Middle frontal gyrus (tissue), 1 donor: Measurements from ENCODE around the gene ZNF287.

Experiments
- DNase-seq: peaks from one replicate; pipeline ENCODE4 v3.0.0-alpha.2; 2015; ENCODE audit warnings: low spot score; ENCODE audit errors: extremely low spot score

Gene ZNF287

DNA sequence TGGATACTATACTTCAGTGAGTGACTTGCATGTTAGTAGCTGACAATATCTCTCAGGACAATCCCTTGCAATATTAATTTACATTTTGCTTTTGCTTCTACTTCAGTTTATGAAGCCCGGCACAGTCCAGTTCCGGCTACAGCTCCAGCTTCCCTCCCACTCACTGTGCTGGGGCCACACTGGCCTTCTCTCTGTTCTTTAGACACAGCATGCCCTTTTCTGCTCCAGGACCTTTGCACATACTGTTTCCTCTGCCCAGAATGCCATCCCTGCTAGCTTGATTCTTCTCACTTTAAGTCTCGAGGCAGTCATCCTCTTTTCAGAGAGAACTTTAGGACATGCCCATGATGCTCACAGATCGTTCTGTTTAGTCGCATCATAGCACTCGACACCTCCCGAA lies 51.5 kb downstream of the ZNF287 start:
- no peak for DNase-seq

GRCh38 chr17:16516594-16517051 lies 52.4 kb downstream of the ZNF287 start:
- DNase-seq = peak; percentile 63

DNA sequence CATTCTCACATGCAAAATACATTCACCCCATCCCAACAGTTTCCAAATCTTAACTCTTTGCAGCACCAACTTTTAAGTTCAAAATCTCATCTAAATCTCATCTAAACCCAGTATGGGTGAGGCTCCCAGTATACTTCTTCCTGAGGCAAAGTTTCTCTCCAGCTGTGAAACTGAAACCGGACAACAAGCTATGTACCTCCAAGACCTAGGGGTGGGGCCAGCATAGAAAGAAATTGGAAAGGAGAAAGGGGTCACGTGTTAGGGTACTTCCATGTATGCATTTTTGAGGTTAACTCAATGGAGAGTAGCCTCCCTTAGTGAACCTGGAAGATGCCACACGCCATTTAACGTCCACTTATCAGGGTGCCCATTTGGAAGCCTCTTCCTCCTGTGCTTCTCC lies 53.1 kb downstream of the ZNF287 start:
- DNase-seq = no peak

GRCh38 chr17:16513873-16514272 lies 55.1 kb downstream of the ZNF287 start:
- DNase-seq = no peak

- no peak for DNase-seq
Measured at GRCh38 chr17:16512011-16512410, 57.0 kb downstream of the ZNF287 start.

GRCh38 chr17:16511593-16511992 lies 57.4 kb downstream of the ZNF287 start:
- DNase-seq = no peak

DNA sequence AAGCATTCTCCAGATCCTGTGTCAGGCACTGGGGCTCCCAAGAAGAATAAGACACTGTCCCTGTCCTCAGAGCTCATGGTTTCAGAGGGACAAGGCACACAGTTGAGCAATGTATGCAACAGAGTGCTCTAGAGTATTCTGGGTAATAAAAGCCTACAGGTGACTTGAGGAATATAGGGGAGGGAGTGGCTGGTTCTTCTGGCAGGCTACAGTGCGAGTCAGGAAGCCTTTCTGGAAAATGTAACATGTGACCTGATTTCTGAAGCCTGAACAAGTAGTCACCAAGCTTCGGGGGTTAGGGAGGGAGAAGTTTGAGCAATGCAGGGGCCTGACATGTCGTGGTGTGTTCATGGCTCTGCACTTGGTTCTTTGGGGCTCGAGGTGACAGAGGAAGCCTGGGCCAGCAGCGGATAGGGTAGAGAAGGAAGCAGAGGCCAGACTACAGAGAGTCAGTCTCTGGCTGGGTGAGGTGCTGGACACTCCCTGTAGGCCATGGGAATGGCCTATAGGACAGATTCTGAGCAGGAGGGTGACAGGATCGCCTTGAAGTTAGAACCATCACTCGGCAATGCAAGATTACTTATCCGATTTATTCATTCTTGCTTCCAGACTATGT lies 61.0 kb downstream of the ZNF287 start:
- DNase-seq = no peak

GRCh38 chr17:16506188-16506587 lies 62.8 kb downstream of the ZNF287 start:
- no peak for DNase-seq

- DNase-seq = no peak
Measured at GRCh38 chr17:16504984-16505383, 64.0 kb downstream of the ZNF287 start.
